Stimulated activated CD8-positive, alpha-beta memory T cell treated with anti-CD3 and anti-CD28 coated beads, Interleukin-2, amount 100 ng/mL, for 1 hour (primary cell): Measurements from ENCODE around the gene PTS.

Experiments
- DNase-seq, 2 donors: peaks; one replicate each; pipeline ENCODE4 v3.0.0-alpha.2; 2020; ENCODE audit warnings: low read depth in 2 of 2

Gene PTS

GRCh38 chr11:112265659-112266409 is 39.6 kb downstream of the PTS start:
- DNase-seq = no peak

- no peak for DNase-seq
Measured at GRCh38 chr11:112266410-112266778, 40.2 kb downstream of the PTS start.

DNA sequence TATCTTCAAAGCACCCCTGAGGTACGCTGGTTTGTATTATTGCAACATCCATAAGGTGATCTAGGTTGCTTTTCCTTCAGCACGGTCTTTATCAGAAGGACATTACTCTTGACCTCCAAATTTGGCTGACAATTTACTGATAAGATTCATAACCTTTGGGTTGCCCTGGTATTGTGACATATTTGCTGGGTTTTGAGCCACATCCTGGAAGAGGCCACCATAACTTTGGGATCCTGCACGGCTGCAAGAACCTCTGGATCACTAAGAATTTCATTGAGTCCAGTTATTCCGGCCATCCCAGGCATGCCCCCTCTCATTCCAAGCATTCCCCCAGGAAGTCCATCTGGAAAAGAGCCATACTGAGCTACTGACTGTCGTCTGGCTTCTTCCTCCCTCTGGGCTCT is 41.0 kb downstream of the PTS start:
- DNase-seq = no peak

- DNase-seq = no peak
Measured at GRCh38 chr11:112268406-112268805, 42.2 kb downstream of the PTS start.

- DNase-seq = no peak
Measured at GRCh38 chr11:112269139-112269538, 42.9 kb downstream of the PTS start.

DNA sequence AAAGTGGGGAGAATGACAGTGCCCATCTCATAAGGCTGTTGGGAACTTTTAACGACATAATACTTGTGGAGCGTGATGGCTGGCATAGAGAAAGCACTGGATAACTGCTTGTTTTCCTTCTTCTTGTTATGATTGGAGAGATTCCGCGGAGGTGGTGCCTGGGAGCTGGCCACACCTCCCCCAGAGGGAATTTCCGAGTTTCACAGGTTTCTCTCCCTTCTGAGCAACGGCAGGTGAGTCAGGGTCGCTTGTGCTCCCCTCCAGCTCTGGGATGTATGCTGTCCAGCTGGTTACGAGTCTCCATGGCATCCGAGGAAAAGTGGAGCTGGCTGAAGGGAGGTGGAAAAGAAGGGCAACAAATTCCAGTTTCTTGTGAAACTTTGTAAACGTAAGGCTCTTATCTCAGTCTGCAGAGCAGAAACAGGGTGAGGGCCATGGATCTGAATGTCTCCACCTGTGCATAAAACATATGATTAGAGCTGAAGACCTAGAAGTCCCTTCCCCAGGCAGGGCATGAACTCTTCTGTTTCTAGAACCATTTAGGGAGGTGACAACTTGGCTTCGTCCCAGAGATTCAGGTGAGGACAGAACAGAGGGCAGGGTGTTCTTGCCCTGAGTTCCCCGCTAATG is 44.4 kb downstream of the PTS start:
- no peak for DNase-seq

- DNase-seq = no peak
Measured at GRCh38 chr11:112271242-112271641, 45.0 kb downstream of the PTS start.

DNA sequence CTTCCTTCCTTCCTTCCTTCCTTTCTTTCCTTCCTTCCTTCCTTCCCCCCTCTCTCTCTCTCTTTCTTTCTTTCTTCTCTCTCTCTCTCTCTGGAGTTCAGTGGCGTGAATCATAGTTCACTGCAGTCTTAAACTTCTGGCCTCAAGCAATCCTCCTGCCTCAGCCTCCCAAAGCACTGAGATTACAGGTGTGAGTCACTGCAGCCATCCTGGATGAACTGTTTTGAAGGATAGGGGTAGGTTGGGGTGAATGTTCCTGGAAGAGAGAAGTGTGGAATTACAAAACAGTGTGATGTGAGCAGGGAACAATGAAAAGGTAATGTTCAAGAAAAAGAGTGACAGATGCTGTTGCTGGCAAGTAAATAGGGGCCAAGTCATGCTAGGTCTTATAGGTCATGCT is 46.8 kb downstream of the PTS start:
- DNase-seq = no peak

DNA sequence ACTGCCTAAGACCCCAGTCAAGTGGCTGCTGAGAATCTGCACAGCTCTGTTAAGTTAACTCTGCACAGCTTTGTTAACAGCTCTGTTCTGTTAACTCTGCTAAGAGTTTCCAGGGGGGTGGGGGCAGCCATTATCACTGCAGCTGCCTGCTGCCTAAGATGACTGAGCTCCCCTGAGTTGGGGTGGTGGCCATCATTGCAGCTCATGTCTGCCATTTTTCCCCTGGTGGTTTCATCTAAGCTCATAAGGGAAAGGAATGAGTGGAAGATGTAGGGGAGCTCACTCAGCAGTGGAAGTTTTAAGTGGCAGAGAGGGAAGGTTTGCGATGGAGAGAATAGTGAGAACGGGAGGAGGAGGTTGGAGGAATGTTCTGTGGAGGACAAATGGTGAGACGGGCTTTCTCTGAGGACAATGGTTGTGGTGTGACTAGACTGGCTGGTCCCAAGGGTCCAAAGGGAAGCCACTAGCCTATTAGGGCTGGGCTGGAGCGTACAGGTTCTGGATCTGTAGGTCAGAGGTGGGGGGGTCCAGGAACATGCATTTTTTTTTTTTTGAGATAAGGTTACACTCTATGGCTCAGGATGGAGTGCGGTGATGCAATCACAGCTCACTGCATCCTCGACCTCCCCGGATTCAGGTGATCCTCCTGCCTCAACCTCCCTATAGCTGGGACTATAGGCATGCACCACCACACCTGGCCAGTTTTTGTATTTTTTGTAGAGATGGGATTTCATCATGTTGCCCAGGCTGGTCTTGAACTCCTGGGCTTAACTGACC is 48.0 kb downstream of the PTS start:
- no peak for DNase-seq

DNA sequence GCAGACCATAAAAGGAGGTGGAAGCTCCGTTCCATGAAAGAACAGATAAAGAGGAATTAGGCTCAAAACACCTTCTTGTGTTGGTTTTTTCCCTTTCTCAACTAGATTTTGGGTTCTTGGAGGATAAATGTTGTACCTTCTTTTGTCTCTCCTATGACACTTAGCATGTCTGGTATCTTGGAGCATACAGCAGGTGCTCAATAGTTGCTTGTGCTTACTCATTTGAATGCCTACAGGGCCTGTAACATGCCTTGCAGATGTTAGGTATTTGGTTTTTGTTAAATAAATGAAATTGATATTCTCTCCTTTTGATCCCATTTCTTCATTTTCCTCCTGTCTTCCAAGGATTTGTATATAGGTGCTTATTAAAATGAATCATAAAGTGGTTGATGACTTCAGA is 50.8 kb downstream of the PTS start:
- DNase-seq = no peak

DNA sequence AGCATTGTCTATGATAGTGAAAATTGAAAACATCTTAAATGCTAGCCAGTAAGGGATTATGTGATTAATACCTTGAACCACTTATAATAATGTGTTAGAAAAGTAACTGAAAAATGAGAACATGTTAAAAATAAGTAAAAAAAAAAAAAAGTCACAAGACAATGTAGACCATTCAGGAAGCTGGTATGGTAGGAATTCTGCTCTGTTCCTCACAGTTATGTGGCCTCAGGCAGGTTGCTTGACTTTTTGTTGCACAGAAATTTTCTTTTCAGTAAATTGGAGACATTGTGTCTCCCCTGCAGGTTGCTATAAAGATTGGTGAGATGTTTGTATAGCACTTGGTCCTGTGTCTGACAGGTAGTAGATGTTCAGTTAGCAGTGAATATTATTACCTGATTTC is 51.7 kb downstream of the PTS start:
- DNase-seq = no peak

DNA sequence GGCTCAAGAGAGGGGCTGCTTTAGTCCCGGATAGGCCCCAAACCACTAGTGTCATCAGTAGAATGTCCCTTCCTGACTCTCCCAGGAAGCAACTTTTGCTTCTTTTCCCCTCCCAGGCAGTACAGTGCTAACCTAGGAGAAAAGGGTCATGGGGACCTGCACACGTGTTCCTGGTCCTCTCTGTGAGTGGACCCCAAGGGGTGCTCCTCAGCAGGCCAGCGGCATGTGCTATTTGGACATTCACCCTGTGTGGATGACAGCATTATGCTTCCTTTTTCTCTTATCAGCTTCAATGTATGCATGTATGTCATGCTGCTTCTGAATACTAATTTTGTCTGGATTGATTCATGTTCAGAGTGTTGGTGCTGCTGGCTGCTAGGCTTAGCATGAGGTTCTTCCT is 52.6 kb downstream of the PTS start:
- no peak for DNase-seq

GRCh38 chr11:112279901-112280267 is 53.7 kb downstream of the PTS start:
- DNase-seq = peak; percentile 47 to 56

- peak; percentile 12 to 43 for DNase-seq
Measured at GRCh38 chr11:112280268-112281126, 54.3 kb downstream of the PTS start.

DNA sequence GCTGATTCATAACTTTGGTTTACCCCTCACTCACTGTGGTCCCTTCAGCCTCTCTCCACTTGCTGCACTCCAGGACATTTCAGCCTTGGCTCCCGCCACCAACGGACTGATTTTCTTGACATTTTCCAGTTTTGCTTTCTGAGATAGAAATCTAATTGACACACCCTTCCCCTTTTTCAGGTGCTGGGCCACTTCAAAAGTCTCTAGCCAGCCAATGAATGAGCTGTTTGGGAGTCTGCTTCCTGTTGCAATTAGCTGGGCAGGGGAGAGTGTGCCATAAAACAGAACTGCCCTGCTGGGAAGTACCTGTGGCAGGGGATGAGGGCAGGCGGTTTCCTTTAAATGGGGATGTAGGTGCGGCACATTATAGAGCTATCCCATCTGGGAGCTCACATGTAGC is 55.5 kb downstream of the PTS start:
- no peak for DNase-seq
